HEK293T (cell line): ENCODE measurements around the gene HAL.

Experiments used
- BHLHE40 ChIP-seq: fragments of 450-650 bp; IDR thresholded peaks from 2 replicates; pipeline ENCODE4 v1.6.1; 2016; ENCODE audit warnings: mild to moderate bottlenecking, moderate library complexity, borderline replicate concordance
- CTBP1 ChIP-seq: fragments of 450-650 bp; IDR thresholded peaks from 2 replicates; pipeline ENCODE4 v1.6.1; 2016; ENCODE audit warnings: borderline replicate concordance
- FOXA1 ChIP-seq: fragments of 450-650 bp; IDR thresholded peaks from 2 replicates; pipeline ENCODE4 v1.6.1; 2016; ENCODE audit warnings: mild to moderate bottlenecking
- FOXK2 ChIP-seq: fragments of 450-650 bp; IDR thresholded peaks from 2 replicates; pipeline ENCODE4 v1.6.1; 2016; ENCODE audit warnings: mild to moderate bottlenecking
- PKNOX1 ChIP-seq: fragments of 450-650 bp; IDR thresholded peaks from 2 replicates; pipeline ENCODE4 v1.6.1; 2016
- SP1 ChIP-seq: fragments of 450-650 bp; IDR thresholded peaks from 2 replicates; pipeline ENCODE4 v1.6.1; 2017
- SUZ12 ChIP-seq: fragments of 450-650 bp; IDR thresholded peaks from 2 replicates; pipeline ENCODE4 v1.6.1; 2016; ENCODE audit warnings: mild to moderate bottlenecking

GRCh38 chr12:95955549-95956159 is 40.5 kb downstream of the HAL start:
- TF ChIP-seq SUZ12 (no peak), PKNOX1 (no peak), FOXA1 (no peak), CTBP1 (no peak), BHLHE40 (no peak), FOXK2 (no peak), SP1 (no peak)
